ENCODE measurements around the gene ITPA.
A peak's percentile ranks its signal among the peaks of the same experiment; 100 is the strongest.

ITPA gene

DNA sequence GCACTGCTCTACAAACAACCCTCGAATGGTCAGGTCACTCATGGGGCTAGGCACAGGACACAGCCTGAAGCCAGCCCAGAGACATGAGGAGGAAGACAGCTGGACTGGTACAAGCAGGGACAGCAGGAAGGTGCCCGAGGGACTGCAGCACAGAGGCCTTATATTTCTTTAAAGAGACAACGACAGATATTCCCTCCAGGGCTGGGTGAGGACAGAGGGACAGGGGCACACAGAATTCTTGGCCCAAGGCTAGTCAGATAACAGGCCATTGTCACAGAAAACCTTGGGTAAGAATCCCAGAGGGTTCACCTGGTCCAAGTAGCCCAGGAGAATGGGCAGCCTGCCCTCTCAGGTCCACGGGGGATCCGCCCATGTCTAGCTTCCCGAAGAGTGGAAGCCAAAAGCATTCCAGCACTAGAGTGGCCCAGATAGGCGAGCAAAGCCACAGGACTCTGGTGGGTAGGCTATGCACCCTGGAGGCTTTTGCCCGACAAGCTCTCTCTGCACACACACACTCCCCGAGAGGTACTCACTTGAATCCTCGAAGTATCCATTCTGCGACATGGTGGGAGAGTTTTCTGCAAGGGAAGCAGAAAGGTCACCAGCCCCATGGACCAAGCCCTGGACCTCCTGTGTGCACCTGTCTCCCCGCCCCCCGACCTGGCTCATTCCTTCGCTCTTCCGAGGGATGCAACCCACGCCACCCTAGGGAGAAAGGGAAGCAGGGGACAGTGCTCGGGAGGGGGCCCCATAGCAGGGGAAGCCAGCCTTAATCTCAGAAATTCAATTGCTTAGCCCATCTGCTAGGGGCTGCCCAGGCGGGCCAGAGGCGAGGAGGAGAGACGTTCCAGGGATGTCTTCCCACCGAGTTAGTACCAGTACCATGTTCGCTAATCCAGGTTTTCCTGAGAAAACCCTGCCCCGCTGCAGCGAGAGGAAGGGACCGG, 28.0 kb downstream of the ITPA start:
- no peak overlapping the region for H3K27ac ChIP-seq
- TF ChIP-seq, protein P1, sequence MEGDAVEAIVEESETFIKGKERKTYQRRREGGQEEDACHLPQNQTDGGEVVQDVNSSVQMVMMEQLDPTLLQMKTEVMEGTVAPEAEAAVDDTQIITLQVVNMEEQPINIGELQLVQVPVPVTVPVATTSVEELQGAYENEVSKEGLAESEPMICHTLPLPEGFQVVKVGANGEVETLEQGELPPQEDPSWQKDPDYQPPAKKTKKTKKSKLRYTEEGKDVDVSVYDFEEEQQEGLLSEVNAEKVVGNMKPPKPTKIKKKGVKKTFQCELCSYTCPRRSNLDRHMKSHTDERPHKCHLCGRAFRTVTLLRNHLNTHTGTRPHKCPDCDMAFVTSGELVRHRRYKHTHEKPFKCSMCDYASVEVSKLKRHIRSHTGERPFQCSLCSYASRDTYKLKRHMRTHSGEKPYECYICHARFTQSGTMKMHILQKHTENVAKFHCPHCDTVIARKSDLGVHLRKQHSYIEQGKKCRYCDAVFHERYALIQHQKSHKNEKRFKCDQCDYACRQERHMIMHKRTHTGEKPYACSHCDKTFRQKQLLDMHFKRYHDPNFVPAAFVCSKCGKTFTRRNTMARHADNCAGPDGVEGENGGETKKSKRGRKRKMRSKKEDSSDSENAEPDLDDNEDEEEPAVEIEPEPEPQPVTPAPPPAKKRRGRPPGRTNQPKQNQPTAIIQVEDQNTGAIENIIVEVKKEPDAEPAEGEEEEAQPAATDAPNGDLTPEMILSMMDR (conservative IDR thresholded peaks at IDR 0.05): no peak

DNA sequence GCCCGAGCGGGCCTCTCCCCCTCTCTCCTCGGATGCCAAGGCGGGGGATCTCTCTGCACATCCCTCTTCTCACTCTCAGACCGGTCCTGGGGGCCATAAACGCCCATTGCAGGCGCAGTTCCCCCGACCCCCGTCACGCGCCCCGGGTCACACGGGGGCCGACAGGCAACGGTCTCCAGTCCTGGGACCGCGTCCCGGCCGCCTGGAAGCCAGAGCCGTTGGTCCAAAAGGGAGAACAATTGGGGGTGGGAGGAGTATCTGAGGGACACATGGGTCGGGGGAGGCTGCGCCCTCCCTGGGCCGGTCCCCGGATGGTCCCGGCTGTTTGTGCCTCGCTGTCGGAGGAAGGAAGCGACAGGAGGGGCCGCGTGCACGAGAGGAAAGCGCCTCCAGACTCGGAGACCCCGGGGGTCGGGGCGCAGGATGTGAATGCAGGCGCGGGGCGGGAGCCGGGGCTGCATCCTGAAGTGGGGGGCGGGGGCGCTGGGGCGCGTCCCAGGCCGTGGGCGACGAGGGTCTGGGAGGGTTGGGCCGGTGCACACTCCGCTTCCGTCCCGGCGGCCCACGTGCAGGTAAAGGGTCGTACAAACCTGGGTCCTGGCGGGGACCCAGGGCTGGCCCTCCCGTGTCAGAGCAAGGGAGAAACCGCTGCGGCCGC, 28.8 kb downstream of the ITPA start:
- TF ChIP-seq, protein P1 (conservative IDR thresholded peaks at IDR 0.05): no peak
- peak overlapping the region; percentile 50; the same call in 1 of the 2 replicates for H3K27ac ChIP-seq

DNA sequence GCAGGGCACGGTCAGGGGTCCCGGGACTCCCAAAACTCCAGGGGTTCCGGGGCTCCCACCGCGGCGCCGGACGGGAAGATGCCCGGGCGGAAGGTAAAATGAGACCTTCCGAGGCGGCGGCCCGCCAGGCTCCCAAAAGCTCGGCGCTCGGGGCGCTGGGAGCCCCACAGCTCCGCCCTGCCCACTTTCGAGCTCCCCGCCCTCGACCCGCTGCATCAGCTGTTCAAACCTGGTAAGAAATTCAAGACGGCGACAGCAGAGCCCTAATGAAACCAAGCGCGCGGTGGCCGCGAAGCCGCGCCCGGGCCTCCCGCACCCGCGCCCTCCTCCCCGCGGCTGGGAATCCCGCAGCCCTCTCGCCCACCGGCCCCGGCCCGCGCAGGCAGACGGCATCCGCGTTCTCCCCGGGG, 29.3 kb downstream of the ITPA start:
- TF ChIP-seq, protein P1 (conservative IDR thresholded peaks at IDR 0.05): no peak
- peak overlapping the region; percentile 50; the same call in 1 of the 2 replicates for H3K27ac ChIP-seq

DNA sequence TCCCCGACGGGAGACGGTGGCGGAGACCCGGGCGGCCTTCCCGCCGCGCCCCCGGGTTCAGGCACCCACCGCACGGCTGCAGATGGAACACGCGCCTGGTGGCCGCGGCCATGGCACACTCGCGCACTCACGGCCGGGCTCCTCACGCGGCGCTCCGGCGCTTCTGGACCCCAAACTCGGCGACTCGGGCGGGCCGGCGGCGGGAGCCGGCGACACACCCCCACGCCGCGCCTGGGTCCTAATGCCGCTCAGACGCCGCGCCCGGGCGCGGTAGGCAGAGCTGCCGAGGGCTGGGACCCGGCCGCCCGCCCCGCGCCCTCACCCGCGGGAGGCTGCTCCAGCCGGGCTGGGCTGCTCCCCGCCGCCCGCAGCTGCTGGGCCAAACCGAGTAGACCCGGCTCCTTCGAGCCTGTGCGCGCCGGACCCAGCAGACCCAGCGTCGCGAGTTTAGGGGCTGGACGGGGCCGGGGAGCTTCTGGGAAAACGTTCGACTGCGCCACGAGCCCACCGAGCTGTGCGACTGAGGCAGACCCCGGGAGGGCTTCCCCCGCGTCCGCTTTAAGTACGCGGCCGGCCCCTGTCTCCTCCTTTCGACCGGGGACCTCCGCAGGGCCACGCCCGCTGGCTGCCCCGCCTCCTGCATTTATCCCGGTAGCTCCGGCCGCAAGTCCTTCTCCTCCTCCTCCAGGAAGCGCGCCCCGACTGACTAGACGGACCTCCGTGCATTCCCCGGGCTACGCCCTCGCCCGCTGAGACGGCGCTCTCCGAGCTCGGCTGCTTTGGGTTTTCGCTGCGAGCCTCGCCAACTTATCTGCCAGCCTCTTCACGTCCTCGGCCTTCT, 29.9 kb downstream of the ITPA start, which contains the start of gene SLC4A11:
TSS of gene SLC4A11 (minus strand) at position 165 of the 841 bp plus-strand sequence. CDS start at position 112, 53 bp downstream.
- peak within 1 kb of the TSS; percentile 50; the same call in 1 of the 2 replicates for H3K27ac ChIP-seq
- TF ChIP-seq, protein P1 (conservative IDR thresholded peaks at IDR 0.05): no peak

DNA sequence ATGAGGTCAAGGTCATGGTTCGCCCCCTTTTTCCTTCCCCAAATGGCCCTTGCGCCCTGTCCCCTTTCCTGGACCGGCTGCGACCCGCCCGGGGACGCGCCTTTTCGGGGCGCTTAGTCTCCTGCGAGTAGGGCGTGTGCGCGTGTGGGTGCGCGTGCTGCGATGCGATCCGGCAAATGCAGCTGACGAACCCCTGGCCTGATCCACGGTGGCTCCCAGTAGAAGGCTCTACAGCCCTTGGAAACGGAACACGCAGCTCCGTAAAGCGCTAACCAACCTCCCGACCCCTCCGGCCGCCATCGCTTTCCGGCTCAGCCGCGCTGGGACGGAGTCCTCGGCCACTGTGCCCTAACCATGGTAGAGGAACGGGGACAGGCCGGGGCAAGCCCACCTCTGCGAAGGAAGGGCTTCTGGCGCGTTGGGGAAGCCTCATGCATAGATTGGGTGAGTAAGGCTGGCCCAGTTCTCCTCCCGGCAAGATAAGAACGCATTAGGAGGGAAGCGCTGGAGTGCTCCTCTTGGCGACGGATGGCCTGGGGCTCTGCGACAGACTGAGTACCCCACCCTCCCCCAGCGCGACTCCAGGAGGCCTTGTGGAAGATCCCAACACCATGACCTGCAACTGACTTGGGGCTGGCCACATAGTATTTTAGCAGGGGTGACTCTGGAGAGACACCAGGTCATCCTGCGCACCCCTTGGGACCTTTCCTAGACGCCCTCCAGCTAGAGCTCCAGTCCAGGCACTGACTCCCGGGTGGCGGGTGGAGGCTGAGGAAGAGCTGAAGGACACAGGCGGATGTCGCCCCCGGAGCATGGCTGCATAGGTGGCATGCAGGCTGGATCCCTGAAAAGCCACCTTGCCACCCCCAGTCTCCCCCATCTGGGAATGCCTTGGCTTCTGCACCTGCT, 30.8 kb downstream of the ITPA start:
- TF ChIP-seq, protein P1 (conservative IDR thresholded peaks at IDR 0.05): no peak

DNA sequence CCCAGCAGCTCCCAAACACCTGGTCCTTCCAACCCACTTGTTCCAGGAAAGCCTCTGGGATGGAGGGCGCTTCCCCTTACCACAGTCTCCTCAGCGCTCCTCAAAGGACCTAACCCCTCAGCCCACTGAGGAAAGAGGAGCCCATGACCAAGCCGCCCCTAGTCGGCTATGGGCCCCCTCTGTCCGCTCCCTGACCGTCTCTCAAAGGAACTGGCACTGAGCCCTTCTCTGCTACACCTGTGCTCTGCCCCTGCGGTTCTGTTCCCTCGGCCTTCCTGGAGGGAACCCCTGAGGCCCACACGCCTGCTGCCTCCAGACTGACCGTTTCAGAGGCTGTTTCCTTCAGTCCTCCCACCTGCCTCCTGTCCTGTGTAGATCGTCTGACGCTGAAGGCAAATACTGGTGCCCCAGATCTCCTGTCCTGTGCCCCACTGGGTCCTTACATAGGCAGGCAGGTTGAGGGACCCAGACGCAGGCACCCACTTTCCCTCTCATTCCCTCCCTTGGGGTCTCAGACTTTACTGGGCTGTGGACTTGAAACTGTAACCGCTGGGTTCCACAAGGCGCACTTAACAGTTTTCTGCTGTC, 31.6 kb downstream of the ITPA start:
- TF ChIP-seq, protein P1 (conservative IDR thresholded peaks at IDR 0.05): no peak
- no peak overlapping the region for H3K27ac ChIP-seq

More for the DNA sequence above, 30.8 kb downstream of the ITPA start:
- peak overlapping the region; percentile 50; the same call in 1 of the 2 replicates for H3K27ac ChIP-seq

All from VCaP (cell line).